ENCODE measurements around the gene INSIG1. TPM values are rescaled to one million over a fixed set of nuclear protein-coding genes. Genes with fewer than 3 reads are reported as not detected.

The INSIG1 gene
- total RNA-seq, 1 experiment from 2014 or later, result 53.4 TPM

DNA sequence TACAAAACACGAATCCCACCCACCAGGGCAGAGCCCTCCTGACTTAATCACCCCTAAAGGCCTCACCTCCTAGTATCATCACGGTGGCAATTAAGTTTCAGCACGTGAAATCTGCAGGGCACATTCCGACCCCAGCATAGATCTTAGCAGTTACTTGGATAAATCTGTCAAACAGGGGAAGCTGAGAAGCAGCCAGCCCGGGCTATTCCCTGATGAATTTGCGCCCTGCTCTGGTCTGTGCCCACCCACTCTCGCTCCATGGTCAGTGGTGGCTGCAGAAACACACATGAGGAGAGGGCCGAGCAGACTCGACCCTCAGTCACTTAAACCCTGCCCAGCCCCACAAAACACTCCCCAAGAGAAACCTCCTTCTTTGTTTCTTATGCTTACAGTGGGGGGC, 28.7 kb downstream of the INSIG1 start:
- Histone ChIP-seq H3K36me3 (ENCODE audit: insufficient read depth, low read length, poor library complexity, severe bottlenecking) (no peaks in the 10 kb centered on the region), H3K9me3 (ENCODE audit: low read depth, low read length, poor library complexity, severe bottlenecking) (peaks cover 6% of the 10 kb centered on the region), H3K27me3 (replicated peaks; ENCODE audit: insufficient read depth, low read depth, low read length, poor library complexity) (peaks cover 34% of the 10 kb centered on the region), H3K4me3 (ENCODE audit: low read depth, low read length, poor library complexity, severe bottlenecking) (no peak overlapping the region), H3K4me1 (ENCODE audit: insufficient read depth, low read length, poor library complexity, severe bottlenecking) (no peaks in the 10 kb centered on the region), H3K27ac (ENCODE audit: low read depth, low read length, poor library complexity, severe bottlenecking) (no peak overlapping the region)
- ChIA-PET POLR2A (ENCODE audit: low non-redundant PET) (no interaction called here), CTCF (no interaction called here)
- TF ChIP-seq, protein P1, sequence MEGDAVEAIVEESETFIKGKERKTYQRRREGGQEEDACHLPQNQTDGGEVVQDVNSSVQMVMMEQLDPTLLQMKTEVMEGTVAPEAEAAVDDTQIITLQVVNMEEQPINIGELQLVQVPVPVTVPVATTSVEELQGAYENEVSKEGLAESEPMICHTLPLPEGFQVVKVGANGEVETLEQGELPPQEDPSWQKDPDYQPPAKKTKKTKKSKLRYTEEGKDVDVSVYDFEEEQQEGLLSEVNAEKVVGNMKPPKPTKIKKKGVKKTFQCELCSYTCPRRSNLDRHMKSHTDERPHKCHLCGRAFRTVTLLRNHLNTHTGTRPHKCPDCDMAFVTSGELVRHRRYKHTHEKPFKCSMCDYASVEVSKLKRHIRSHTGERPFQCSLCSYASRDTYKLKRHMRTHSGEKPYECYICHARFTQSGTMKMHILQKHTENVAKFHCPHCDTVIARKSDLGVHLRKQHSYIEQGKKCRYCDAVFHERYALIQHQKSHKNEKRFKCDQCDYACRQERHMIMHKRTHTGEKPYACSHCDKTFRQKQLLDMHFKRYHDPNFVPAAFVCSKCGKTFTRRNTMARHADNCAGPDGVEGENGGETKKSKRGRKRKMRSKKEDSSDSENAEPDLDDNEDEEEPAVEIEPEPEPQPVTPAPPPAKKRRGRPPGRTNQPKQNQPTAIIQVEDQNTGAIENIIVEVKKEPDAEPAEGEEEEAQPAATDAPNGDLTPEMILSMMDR (conservative IDR thresholded peaks at IDR 0.05; ENCODE audit: low read depth, low read length), result no peak
- no peak for TF ChIP-seq EZH2 (IDR thresholded peaks at IDR 0.05; ENCODE audit: borderline replicate concordance, low read depth, low read length, poor library complexity, severe bottlenecking)
- BruUV-seq (replicated peaks), result no TSS peak
- intact Hi-C loops (cut with micrococcal nuclease; ENCODE audit: unreplicated experiment), result no loop called here
- no peak for DNase-seq (ENCODE audit: low spot score)

DNA sequence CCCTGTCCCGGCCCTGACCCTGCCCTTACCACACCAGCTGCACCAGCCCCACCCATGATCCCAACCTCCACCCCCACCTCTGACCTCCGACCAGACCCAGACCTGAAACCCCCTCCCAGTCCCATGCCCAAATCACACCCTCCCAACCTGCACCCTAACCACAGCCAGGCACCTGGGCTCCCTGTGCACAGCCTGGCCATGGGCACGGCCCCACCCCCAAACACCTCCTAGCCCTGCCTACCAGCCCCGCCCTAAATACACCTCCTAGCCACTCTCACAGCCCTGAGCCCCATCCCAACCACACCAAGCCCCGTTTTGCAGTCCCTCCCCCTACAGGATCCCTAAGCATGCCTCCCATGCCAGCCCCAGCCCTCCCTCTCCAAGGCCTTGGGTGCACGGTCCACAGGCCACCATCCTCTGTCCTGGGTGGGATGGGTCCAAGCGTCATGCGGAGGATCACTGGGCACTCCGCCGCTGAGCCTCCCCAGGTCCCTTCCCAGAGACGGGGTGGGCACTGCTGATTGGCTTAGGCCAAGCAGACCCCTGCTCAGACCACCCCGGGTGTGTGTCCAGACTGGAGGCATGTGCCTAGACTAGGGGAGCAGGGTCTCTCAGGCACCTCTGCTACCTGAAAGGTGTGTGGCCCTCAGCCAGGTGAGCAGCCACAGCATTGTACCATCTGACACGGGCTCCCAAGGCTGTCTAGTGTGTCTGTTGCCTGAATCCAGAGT, 30.1 kb downstream of the INSIG1 start:
- Histone ChIP-seq H3K27ac (ENCODE audit: low read depth, low read length, poor library complexity, severe bottlenecking) (no peak overlapping the region), H3K36me3 (ENCODE audit: insufficient read depth, low read length, poor library complexity, severe bottlenecking) (no peaks in the 10 kb centered on the region), H3K4me3 (ENCODE audit: low read depth, low read length, poor library complexity, severe bottlenecking) (no peak overlapping the region), H3K9me3 (ENCODE audit: low read depth, low read length, poor library complexity, severe bottlenecking) (peaks cover 6% of the 10 kb centered on the region), H3K4me1 (ENCODE audit: insufficient read depth, low read length, poor library complexity, severe bottlenecking) (no peaks in the 10 kb centered on the region), H3K27me3 (replicated peaks; ENCODE audit: insufficient read depth, low read depth, low read length, poor library complexity) (peaks cover 46% of the 10 kb centered on the region)
- no peak for DNase-seq (ENCODE audit: low spot score)
- intact Hi-C loops (cut with micrococcal nuclease; ENCODE audit: unreplicated experiment), result no loop called here
- TF ChIP-seq EZH2 (IDR thresholded peaks at IDR 0.05; ENCODE audit: borderline replicate concordance, low read depth, low read length, poor library complexity, severe bottlenecking), result no peak
- TF ChIP-seq, protein P1 (conservative IDR thresholded peaks at IDR 0.05; ENCODE audit: low read depth, low read length), result no peak
- ChIA-PET POLR2A (ENCODE audit: low non-redundant PET) (no interaction called here), CTCF (no interaction called here)
- no TSS peak for BruUV-seq (replicated peaks)

DNA sequence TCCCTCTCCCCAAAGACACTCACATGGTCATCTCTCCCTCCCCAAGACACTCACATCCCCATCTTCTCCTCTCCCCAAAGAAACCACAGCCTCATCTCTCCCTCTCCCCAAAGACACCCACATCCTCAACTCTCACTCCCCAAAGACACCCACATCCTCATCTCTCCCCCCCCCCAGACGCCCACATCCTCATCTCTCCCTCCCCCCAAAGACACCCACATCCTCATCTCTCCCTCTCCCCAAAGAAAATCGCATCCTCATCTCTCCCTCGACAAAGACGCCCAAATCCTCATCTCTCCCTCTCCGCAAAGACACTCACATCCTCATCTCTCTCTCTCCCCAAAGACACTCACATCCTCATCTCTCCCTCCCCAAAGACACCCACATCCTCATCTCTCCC, 31.5 kb downstream of the INSIG1 start:
- POLR2A ChIA-PET (ENCODE audit: low non-redundant PET), result no interaction called here
- TF ChIP-seq, protein P1 (conservative IDR thresholded peaks at IDR 0.05; ENCODE audit: low read depth, low read length), result no peak
- no peak for TF ChIP-seq EZH2 (IDR thresholded peaks at IDR 0.05; ENCODE audit: borderline replicate concordance, low read depth, low read length, poor library complexity, severe bottlenecking)
- BruUV-seq (replicated peaks), result no TSS peak

More for the DNA sequence above, 31.5 kb downstream of the INSIG1 start:
- Histone ChIP-seq H3K27me3 (replicated peaks; ENCODE audit: insufficient read depth, low read depth, low read length, poor library complexity) (peaks cover 51% of the 10 kb centered on the region), H3K4me1 (ENCODE audit: insufficient read depth, low read length, poor library complexity, severe bottlenecking) (no peaks in the 10 kb centered on the region), H3K27ac (ENCODE audit: low read depth, low read length, poor library complexity, severe bottlenecking) (no peak overlapping the region), H3K9me3 (ENCODE audit: low read depth, low read length, poor library complexity, severe bottlenecking) (no peaks in the 10 kb centered on the region), H3K36me3 (ENCODE audit: insufficient read depth, low read length, poor library complexity, severe bottlenecking) (no peaks in the 10 kb centered on the region), H3K4me3 (ENCODE audit: low read depth, low read length, poor library complexity, severe bottlenecking) (no peak overlapping the region)
- intact Hi-C loops (cut with micrococcal nuclease; ENCODE audit: unreplicated experiment), result no loop called here
- CTCF ChIA-PET, result no interaction called here
- DNase-seq (ENCODE audit: low spot score), result no peak
